Naive thymus-derived CD8-positive, alpha-beta T cell (primary cell): ENCODE measurements around the gene RAB18. TPM values are rescaled to one million over a fixed set of nuclear protein-coding genes. Genes with fewer than 3 reads are reported as not detected.
"Not testable (repeated sequence)": the region's sequence is repeated elsewhere in the genome, so short reads cannot be mapped to it uniquely, and the experiment has no call there.

Experiments
- ATAC-seq, 2 donors: fragments of 150-1000 bp; cut with Tn5 transposase in 1 of 2; sonication (Bioruptor Pico), chemical (Tn5 transposase) in 1 of 2; 1 replicate in 1 of 2; 2 replicates in 1 of 2; pipeline ENCODE4 v1.10.0; 2021; ENCODE audit warnings: mild to moderate bottlenecking in 2 of 2, moderate library complexity in 2 of 2
- POLR2A ChIA-PET: fragments of 350-600 bp; sonication (Branson Sonifier 250); formaldehyde crosslinking; loops from one replicate; lab custom pipeline; 2021; ENCODE audit warnings: antibody characterized with exemption; lab: Charles Lee
- DNase-seq, 10 donors: peaks; one replicate each; pipeline versions ENCODE4 v3.0.0 to v3.0.0-alpha.2; 2020 to 2022
- H3K27ac Mint-ChIP-seq, 10 donors: one replicate each; pipeline ENCODE4 v1.8.0; 2020 to 2022; ENCODE audit warnings: mild to moderate bottlenecking in 10 of 10, mixed read lengths in 10 of 10, moderate library complexity in 4 of 10, inconsistent platforms in 1 of 10
- H3K27me3 Mint-ChIP-seq, 5 donors: one replicate each; pipeline ENCODE4 v1.8.0; 2021 to 2022; ENCODE audit warnings: mixed read lengths in 5 of 5
- H3K36me3 Mint-ChIP-seq, 3 donors: one replicate each; pipeline ENCODE4 v1.8.0; 2020 to 2022; ENCODE audit warnings: mixed read lengths in 3 of 3, mild to moderate bottlenecking in 2 of 3, inconsistent platforms in 1 of 3
- H3K4me1 Mint-ChIP-seq, 4 donors: one replicate each; pipeline ENCODE4 v1.8.0; 2021 to 2022; ENCODE audit warnings: mixed read lengths in 4 of 4
- H3K4me3 Mint-ChIP-seq, 10 donors: one replicate each; pipeline ENCODE4 v1.8.0; 2020 to 2022; ENCODE audit warnings: mild to moderate bottlenecking in 10 of 10, mixed read lengths in 10 of 10, moderate library complexity in 6 of 10, inconsistent platforms in 1 of 10
- H3K9me3 Mint-ChIP-seq, 9 donors: one replicate each; pipeline ENCODE4 v1.8.0; 2020 to 2022; ENCODE audit warnings: mixed read lengths in 9 of 9, mild to moderate bottlenecking in 3 of 9, inconsistent platforms in 1 of 9, moderate library complexity in 1 of 9
- polyA plus RNA-seq, 3 donors: library from polyadenylated mRNA; unstranded; fragments of 300-500 nt; fragmentation: Illumina TruSeq; gene quantifications; one replicate each; pipeline ENCODE4 v1.2.3, GENCODE V29; 2021
- total RNA-seq, 8 experiments: library from RNA in 2 of 8; stranded (reverse) in 2 of 8; gene quantifications; one replicate each; pipeline ENCODE4 v1.2.3 and lab custom pipeline; 2021 to 2026

RAB18 gene
- total and polyA plus RNA-seq, 5 experiments from 2014 or later, result 65.4 to 83.2 (median 79.8) TPM

GRCh38 chr10:27482984-27483956 is 20.8 kb upstream of the RAB18 start:
- no peak overlapping the region for H3K4me3 Mint-ChIP-seq
- H3K27ac Mint-ChIP-seq, result no peak overlapping the region
- ATAC-seq (no peak), DNase-seq (no peak)
- peaks cover 0 to 6% (median 0%) of the 10 kb centered on the region in 4 donors for H3K4me1 Mint-ChIP-seq
- peaks cover 0 to 11% (median 0%) of the 10 kb centered on the region in 5 donors for H3K27me3 Mint-ChIP-seq
- H3K36me3 Mint-ChIP-seq, result peaks cover 0 to 10% (median 10%) of the 10 kb centered on the region in 3 donors
- H3K9me3 Mint-ChIP-seq, result peaks cover 0 to 10% (median 5%) of the 10 kb centered on the region in 9 donors
- POLR2A ChIA-PET, result no interaction called here

GRCh38 chr10:27485368-27485767 is 18.7 kb upstream of the RAB18 start:
- H3K9me3 Mint-ChIP-seq, result peaks cover 0 to 19% (median 8%) of the 10 kb centered on the region in 9 donors
- H3K4me1 Mint-ChIP-seq, result peaks cover 0 to 6% (median 0%) of the 10 kb centered on the region in 4 donors
- H3K27me3 Mint-ChIP-seq, result peaks cover 0 to 11% (median 2%) of the 10 kb centered on the region in 5 donors
- H3K4me3 Mint-ChIP-seq, result no peak overlapping the region
- peaks cover 0 to 16% (median 9%) of the 10 kb centered on the region in 3 donors for H3K36me3 Mint-ChIP-seq
- DNase-seq (no peak), ATAC-seq (no peak)
- POLR2A ChIA-PET, result interaction anchor here (0.5 kb wide), 1 partner anchor 707 kb away, joined by 3 read pairs; no protein-coding TSS in a partner anchor
- no peak overlapping the region for H3K27ac Mint-ChIP-seq

GRCh38 chr10:27485986-27486385 is 18.1 kb upstream of the RAB18 start:
- POLR2A ChIA-PET, result no interaction called here

GRCh38 chr10:27490807-27491206 is 13.3 kb upstream of the RAB18 start:
- ATAC-seq (no peak), DNase-seq (no peak)
- peaks cover 0 to 27% (median 25%) of the 10 kb centered on the region in 3 donors for H3K36me3 Mint-ChIP-seq
- H3K9me3 Mint-ChIP-seq, result peaks cover 0 to 38% (median 22%) of the 10 kb centered on the region in 9 donors
- peaks cover 0 to 28% (median 6%) of the 10 kb centered on the region in 5 donors for H3K27me3 Mint-ChIP-seq
- POLR2A ChIA-PET, result no interaction called here
- H3K4me3 Mint-ChIP-seq, result no peak overlapping the region
- no peaks in the 10 kb centered on the region for H3K4me1 Mint-ChIP-seq
- no peak overlapping the region for H3K27ac Mint-ChIP-seq

More at GRCh38 chr10:27485986-27486385, 18.1 kb upstream of the RAB18 start:
- Mint-ChIP-seq H3K27ac (peak overlapping the region in 2 of 10 donors; percentile 47 to 57), H3K27me3 (peaks cover 0 to 13% (median 2%) of the 10 kb centered on the region in 5 donors), H3K9me3 (peaks cover 0 to 25% (median 15%) of the 10 kb centered on the region in 9 donors), H3K4me1 (peaks cover 0 to 6% (median 0%) of the 10 kb centered on the region in 4 donors), H3K4me3 (no peak overlapping the region), H3K36me3 (peaks cover 0 to 23% (median 15%) of the 10 kb centered on the region in 3 donors)
- DNase-seq, result no peak
- no peak for ATAC-seq

GRCh38 chr10:27494116-27494805 is 9.8 kb upstream of the RAB18 start:
- Mint-ChIP-seq H3K36me3 (peaks cover 0 to 15% (median 13%) of the 10 kb centered on the region in 3 donors), H3K9me3 (peaks cover 0 to 22% (median 13%) of the 10 kb centered on the region in 9 donors), H3K27me3 (peaks cover 0 to 24% (median 6%) of the 10 kb centered on the region in 5 donors), H3K27ac (no peak overlapping the region), H3K4me1 (no peaks in the 10 kb centered on the region), H3K4me3 (no peak overlapping the region)
- POLR2A ChIA-PET, result no interaction called here
- DNase-seq (no peak), ATAC-seq (no peak)

- ATAC-seq (no peak), DNase-seq (no peak)
- POLR2A ChIA-PET, result no interaction called here
These were observed 8.0 kb upstream of the RAB18 start for GRCh38 chr10:27496137-27496536.

GRCh38 chr10:27500096-27500495 is 4.0 kb upstream of the RAB18 start:
- peaks cover 0 to 6% (median 0%) of the 10 kb centered on the region in 5 donors for H3K27me3 Mint-ChIP-seq
- no peak overlapping the region for H3K27ac Mint-ChIP-seq
- ATAC-seq (no peak), DNase-seq (no peak)
- H3K9me3 Mint-ChIP-seq, result peaks cover 0 to 2% (median 0%) of the 10 kb centered on the region in 9 donors
- POLR2A ChIA-PET, result no interaction called here
- H3K36me3 Mint-ChIP-seq, result peaks cover 0 to 3% (median 2%) of the 10 kb centered on the region in 3 donors
- H3K4me1 Mint-ChIP-seq, result peaks cover 10 to 17% (median 15%) of the 10 kb centered on the region in 4 donors
- H3K4me3 Mint-ChIP-seq, result no peak overlapping the region

More at GRCh38 chr10:27496137-27496536, 8.0 kb upstream of the RAB18 start:
- Mint-ChIP-seq H3K36me3 (peaks cover 0 to 8% (median 3%) of the 10 kb centered on the region in 3 donors), H3K27ac (no peak overlapping the region), H3K27me3 (peaks cover 0 to 22% (median 6%) of the 10 kb centered on the region in 5 donors), H3K4me3 (no peak overlapping the region), H3K4me1 (no peaks in the 10 kb centered on the region), H3K9me3 (peaks cover 0 to 11% (median 6%) of the 10 kb centered on the region in 9 donors)

- POLR2A ChIA-PET, result no interaction called here
- Mint-ChIP-seq H3K27ac (no peak overlapping the region), H3K4me3 (no peak overlapping the region), H3K9me3 (peaks cover 0 to 2% (median 0%) of the 10 kb centered on the region in 9 donors), H3K36me3 (peaks cover 0 to 3% (median 2%) of the 10 kb centered on the region in 3 donors), H3K27me3 (peaks cover 0 to 5% (median 0%) of the 10 kb centered on the region in 5 donors), H3K4me1 (peaks cover 12 to 23% (median 20%) of the 10 kb centered on the region in 4 donors)
- no peak for DNase-seq
- ATAC-seq, result no peak
These were observed 3.2 kb upstream of the RAB18 start for GRCh38 chr10:27500886-27501285.

- Mint-ChIP-seq H3K9me3 (peaks cover 0 to 2% (median 0%) of the 10 kb centered on the region in 9 donors), H3K27me3 (peaks cover 0 to 4% (median 0%) of the 10 kb centered on the region in 5 donors), H3K4me1 (peaks cover 21 to 46% (median 45%) of the 10 kb centered on the region in 4 donors), H3K27ac (peak overlapping the region; percentile 96 to 100 (median 99)), H3K36me3 (peaks cover 0 to 14% (median 2%) of the 10 kb centered on the region in 3 donors), H3K4me3 (peak overlapping the region; percentile 96 to 100 (median 99))
- POLR2A ChIA-PET, result interaction anchor here (0.6 to 2.5 kb wide), 11 partner anchors 10 to 1029 kb away, joined by 3 to 21 read pairs (median 5); partner anchors contain the start of genes ACBD5, MASTL, WAC and YME1L1
- ATAC-seq, result peak; percentile 0 to 2
- DNase-seq, result no peak
These were observed 552 bp upstream of the RAB18 start for GRCh38 chr10:27503498-27504006.

GRCh38 chr10:27504808-27505460 is 830 bp downstream of the RAB18 start:
- Mint-ChIP-seq H3K27ac (peak overlapping the region; percentile 96 to 100 (median 99)), H3K4me1 (peaks cover 28 to 60% (median 58%) of the 10 kb centered on the region in 4 donors), H3K4me3 (peak overlapping the region; percentile 96 to 100 (median 99)), H3K27me3 (peaks cover 0 to 3% (median 0%) of the 10 kb centered on the region in 5 donors), H3K9me3 (peaks cover 0 to 2% (median 0%) of the 10 kb centered on the region in 9 donors), H3K36me3 (peaks cover 0 to 20% (median 4%) of the 10 kb centered on the region in 3 donors)
- DNase-seq (no peak), ATAC-seq (no peak)
- POLR2A ChIA-PET, result interaction anchor here (0.6 to 2.5 kb wide), 7 partner anchors 16 to 1028 kb away, joined by 3 to 19 read pairs (median 8); partner anchors contain the start of genes MASTL, WAC and YME1L1

- POLR2A ChIA-PET, result interaction anchor here (1.3 to 2.5 kb wide), 2 partner anchors 41 to 862 kb away, joined by 3 to 19 read pairs; no protein-coding TSS in a partner anchor
- not testable (repeated sequence) for DNase-seq, ATAC-seq, H3K27me3 Mint-ChIP-seq, H3K9me3 Mint-ChIP-seq
- peaks cover 0 to 26% (median 8%) of the 10 kb centered on the region in 3 donors for H3K36me3 Mint-ChIP-seq
- H3K27ac Mint-ChIP-seq, result peak overlapping the region in 8 of 10 donors; percentile 8 to 75 (median 60)
- H3K4me1 Mint-ChIP-seq, result peaks cover 31 to 66% (median 64%) of the 10 kb centered on the region in 4 donors
- H3K4me3 Mint-ChIP-seq, result peak overlapping the region; percentile 64 to 100 (median 81)
These were observed 1.4 kb downstream of the RAB18 start for GRCh38 chr10:27505537-27505936.
